Sigmoid colon (tissue), 7 donors: Measurements from ENCODE around the gene RIMBP2. TPM values are rescaled to one million over a fixed set of nuclear protein-coding genes. Genes with fewer than 3 reads are reported as not detected.

Experiments used
- DNase-seq: peaks from one replicate; pipeline ENCODE4 v3.0.0-alpha.2; 2019
- H3K27ac ChIP-seq, 4 donors: fragments of 200-600 bp; sonication (generic); one replicate each; pipeline ENCODE4 v1.5.1; 2016 to 2019; ENCODE audit warnings: mild to moderate bottlenecking in 1 of 4
- H3K27me3 ChIP-seq, 3 donors: fragments of 200-600 bp; sonication (generic); one replicate each; pipeline ENCODE4 v1.5.1; 2019; ENCODE audit warnings: mild to moderate bottlenecking in 1 of 3
- H3K36me3 ChIP-seq, 4 donors: fragments of 200-600 bp; sonication (generic); one replicate each; pipeline ENCODE4 v1.5.1; 2016 to 2019
- H3K4me1 ChIP-seq, 4 donors: fragments of 200-600 bp; sonication (generic); one replicate each; pipeline ENCODE4 v1.5.1; 2017 to 2019
- H3K4me3 ChIP-seq, 4 donors: fragments of 200-600 bp; sonication (generic); one replicate each; pipeline ENCODE4 v1.5.1; 2017 to 2019; ENCODE audit warnings: mild to moderate bottlenecking in 2 of 4, moderate library complexity in 1 of 4
- H3K9me3 ChIP-seq, 4 donors: fragments of 200-600 bp in 3 of 4; sonication (generic) in 3 of 4; one replicate each; pipeline versions ENCODE4 v1.5.1 to v1.6.1; 2013 to 2019
- CTCF ChIP-seq, 4 experiments: fragments of 450-650 bp in 3 of 4; fragments of 200-600 bp in 1 of 4; IDR thresholded peaks; one replicate each; pipeline ENCODE4 v1.5.1; 2016 to 2019; ENCODE audit warnings: antibody characterized with exemption in 4 of 4, mild to moderate bottlenecking in 3 of 4, moderate library complexity in 2 of 4
- EP300 ChIP-seq, 4 donors: sonication (generic); formaldehyde crosslinking; IDR thresholded peaks; one replicate each; pipeline ENCODE4 v1.6.1; 2017; ENCODE audit warnings: antibody characterized with exemption in 4 of 4
- POLR2A ChIP-seq, 2 donors: fragments of 450-650 bp; IDR thresholded peaks; one replicate each; pipeline ENCODE4 v1.6.1; 2016; ENCODE audit warnings: antibody characterized with exemption in 2 of 2, mild to moderate bottlenecking in 2 of 2, moderate library complexity in 2 of 2
- POLR2AphosphoS5 ChIP-seq, 4 donors: sonication (generic); formaldehyde crosslinking; IDR thresholded peaks; one replicate each; pipeline ENCODE4 v1.6.1; 2017; ENCODE audit warnings: antibody characterized with exemption in 4 of 4
- WGBS, 2 donors: extraction: QIAGEN DNeasy Blood & Tissue Kit; methylation state at CpG; one replicate each; pipeline ENCODE4 v1.1.7; 2013; 5-methylcytosine and 5-hydroxymethylcytosine counted together
- intact Hi-C: fragments of 100-400 bp; cut with DNase I; formaldehyde crosslinking; loops from one replicate; pipeline ENCODE4 v1.15.1; 2023
- polyA plus RNA-seq, 3 donors: library from polyadenylated mRNA; stranded (reverse); fragments of 200-250 nt; gene quantifications; one replicate each; pipeline ENCODE4 v1.2.3, GENCODE V29; 2013
- total RNA-seq, 4 donors: library from RNA; depleted of rRNA; stranded (reverse); fragments of >200 nt; gene quantifications; one replicate each; pipeline ENCODE4 v1.1.0, GENCODE V29; 2016
- donor health status: healthy with polysubstance abuse.
- donor health status: Bipolar disorder and iron deficiency.
- donor health status: healthy.

RIMBP2 gene
- total and polyA plus RNA-seq, 7 donors = under 0.01 to 5.5 (median 1.4) TPM

- TF ChIP-seq POLR2A (IDR thresholded peaks at IDR 0.05) = no peak
- no peak overlapping the region for H3K27ac ChIP-seq
- H3K36me3 ChIP-seq = no peaks in the 10 kb centered on the region
- intact Hi-C loops = no loop called here
- DNase-seq = peak; percentile 56
- peaks cover 6 to 61% (median 39%) of the 10 kb centered on the region in 3 donors for H3K27me3 ChIP-seq
- peak overlapping the region in 3 of 4 donors; percentile 31 to 47 (median 40) for H3K4me3 ChIP-seq
- H3K9me3 ChIP-seq = peaks cover 0 to 4% (median 0%) of the 10 kb centered on the region in 4 donors
- peaks cover 0 to 36% (median 35%) of the 10 kb centered on the region in 4 donors for H3K4me1 ChIP-seq
- WGBS, 2 donors = 15 to 33% methylated on average over 18 of the region's 18 CpGs
Observed at GRCh38 chr12:130713581-130713991, 2.5 kb downstream of the RIMBP2 start.

- Histone ChIP-seq H3K27me3 (peaks cover 6 to 50% (median 28%) of the 10 kb centered on the region in 3 donors), H3K4me3 (no peak overlapping the region), H3K9me3 (no peaks in the 10 kb centered on the region), H3K36me3 (no peaks in the 10 kb centered on the region), H3K27ac (no peak overlapping the region), H3K4me1 (peaks cover 0 to 36% (median 35%) of the 10 kb centered on the region in 4 donors)
- no peak for DNase-seq
- intact Hi-C loops = no loop called here
- WGBS, 2 donors = 70 to 87% methylated on average over 20 of the region's 20 CpGs
- TF ChIP-seq POLR2AphosphoS5 (IDR thresholded peaks at IDR 0.05) = no peak
- TF ChIP-seq CTCF (IDR thresholded peaks at IDR 0.05) = no peak
- no peak for TF ChIP-seq POLR2A (IDR thresholded peaks at IDR 0.05)
- no peak for TF ChIP-seq EP300 (IDR thresholded peaks at IDR 0.05)
Observed at GRCh38 chr12:130712346-130713065, 3.6 kb downstream of the RIMBP2 start.

GRCh38 chr12:130711756-130712155 lies 4.3 kb downstream of the RIMBP2 start:
- peaks cover 6 to 43% (median 22%) of the 10 kb centered on the region in 3 donors for H3K27me3 ChIP-seq
- peaks cover 0 to 34% (median 33%) of the 10 kb centered on the region in 4 donors for H3K4me1 ChIP-seq
- TF ChIP-seq POLR2A (IDR thresholded peaks at IDR 0.05) (no peak), EP300 (IDR thresholded peaks at IDR 0.05) (no peak), CTCF (IDR thresholded peaks at IDR 0.05) (no peak), POLR2AphosphoS5 (IDR thresholded peaks at IDR 0.05) (no peak)
- no peaks in the 10 kb centered on the region for H3K36me3 ChIP-seq
- no peak overlapping the region for H3K4me3 ChIP-seq
- DNase-seq = no peak
- WGBS, 2 donors = 47 to 78% methylated on average over 16 of the region's 16 CpGs
- no peak overlapping the region for H3K27ac ChIP-seq
- intact Hi-C loops = no loop called here
- H3K9me3 ChIP-seq = no peaks in the 10 kb centered on the region

- Histone ChIP-seq H3K9me3 (no peaks in the 10 kb centered on the region), H3K36me3 (no peaks in the 10 kb centered on the region), H3K4me1 (peaks cover 0 to 23% (median 23%) of the 10 kb centered on the region in 4 donors), H3K27me3 (peaks cover 6 to 37% (median 18%) of the 10 kb centered on the region in 3 donors), H3K27ac (no peak overlapping the region), H3K4me3 (no peak overlapping the region)
- no peak for DNase-seq
- TF ChIP-seq POLR2AphosphoS5 (IDR thresholded peaks at IDR 0.05) (no peak), EP300 (IDR thresholded peaks at IDR 0.05) (no peak), POLR2A (IDR thresholded peaks at IDR 0.05) (no peak), CTCF (IDR thresholded peaks at IDR 0.05) (no peak)
- intact Hi-C loops = no loop called here
- WGBS, 2 donors = 86 to 88% methylated on average over 7 of the region's 7 CpGs
Observed at GRCh38 chr12:130710733-130711080, 5.4 kb downstream of the RIMBP2 start.

- Histone ChIP-seq H3K9me3 (no peaks in the 10 kb centered on the region), H3K27ac (no peak overlapping the region), H3K27me3 (peaks cover 6 to 31% (median 14%) of the 10 kb centered on the region in 3 donors), H3K4me3 (no peak overlapping the region), H3K36me3 (no peaks in the 10 kb centered on the region), H3K4me1 (peaks cover 0 to 18% (median 17%) of the 10 kb centered on the region in 4 donors)
- intact Hi-C loops = no loop called here
- no peak for DNase-seq
- 88% methylated on average over 13 of the region's 13 CpGs for WGBS, 2 donors
- no peak for TF ChIP-seq EP300 (IDR thresholded peaks at IDR 0.05)
- no peak for TF ChIP-seq POLR2A (IDR thresholded peaks at IDR 0.05)
- no peak for TF ChIP-seq CTCF (IDR thresholded peaks at IDR 0.05)
- TF ChIP-seq POLR2AphosphoS5 (IDR thresholded peaks at IDR 0.05) = no peak
Observed at GRCh38 chr12:130709971-130710732, 5.9 kb downstream of the RIMBP2 start.
